Measurements from ENCODE around the gene MAML1.

Gene MAML1

GRCh38 chr5:179793468-179794139 lies 61.0 kb downstream of the MAML1 start, which contains the start of gene LTC4S:
TSS of gene LTC4S (plus strand) at chr5:179793986. CDS start at chr5:179794081, 95 bp downstream.
- DNase-seq (ENCODE audit: low read depth, low spot score): no peak

DNA sequence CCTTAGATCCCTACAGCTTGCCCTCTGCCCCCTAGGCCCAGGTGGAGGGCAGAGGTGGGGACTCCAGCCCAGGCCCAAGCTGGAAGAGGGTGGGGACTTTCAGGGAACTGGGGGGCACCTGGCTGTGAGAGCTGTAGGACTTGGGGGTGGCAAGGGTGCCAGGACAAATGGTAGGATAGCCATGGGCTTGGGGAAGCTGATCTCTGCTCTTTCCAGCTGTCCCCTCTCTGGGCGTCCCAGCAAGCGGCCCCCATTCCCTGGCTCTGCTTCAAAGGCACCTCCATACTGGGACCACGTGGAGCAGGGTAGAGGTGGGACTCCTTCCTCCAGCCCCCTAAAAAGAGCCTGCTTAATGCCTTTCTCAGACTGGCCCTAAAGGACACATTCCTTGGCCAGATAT lies 61.5 kb downstream of the MAML1 start:
- no peak for DNase-seq (ENCODE audit: low read depth, low spot score)

GRCh38 chr5:179794575-179794974 lies 62.0 kb downstream of the MAML1 start:
- no peak for DNase-seq (ENCODE audit: low read depth, low spot score)

- DNase-seq (ENCODE audit: low read depth, low spot score): no peak
These were observed 62.6 kb downstream of the MAML1 start for GRCh38 chr5:179795049-179795862.

DNA sequence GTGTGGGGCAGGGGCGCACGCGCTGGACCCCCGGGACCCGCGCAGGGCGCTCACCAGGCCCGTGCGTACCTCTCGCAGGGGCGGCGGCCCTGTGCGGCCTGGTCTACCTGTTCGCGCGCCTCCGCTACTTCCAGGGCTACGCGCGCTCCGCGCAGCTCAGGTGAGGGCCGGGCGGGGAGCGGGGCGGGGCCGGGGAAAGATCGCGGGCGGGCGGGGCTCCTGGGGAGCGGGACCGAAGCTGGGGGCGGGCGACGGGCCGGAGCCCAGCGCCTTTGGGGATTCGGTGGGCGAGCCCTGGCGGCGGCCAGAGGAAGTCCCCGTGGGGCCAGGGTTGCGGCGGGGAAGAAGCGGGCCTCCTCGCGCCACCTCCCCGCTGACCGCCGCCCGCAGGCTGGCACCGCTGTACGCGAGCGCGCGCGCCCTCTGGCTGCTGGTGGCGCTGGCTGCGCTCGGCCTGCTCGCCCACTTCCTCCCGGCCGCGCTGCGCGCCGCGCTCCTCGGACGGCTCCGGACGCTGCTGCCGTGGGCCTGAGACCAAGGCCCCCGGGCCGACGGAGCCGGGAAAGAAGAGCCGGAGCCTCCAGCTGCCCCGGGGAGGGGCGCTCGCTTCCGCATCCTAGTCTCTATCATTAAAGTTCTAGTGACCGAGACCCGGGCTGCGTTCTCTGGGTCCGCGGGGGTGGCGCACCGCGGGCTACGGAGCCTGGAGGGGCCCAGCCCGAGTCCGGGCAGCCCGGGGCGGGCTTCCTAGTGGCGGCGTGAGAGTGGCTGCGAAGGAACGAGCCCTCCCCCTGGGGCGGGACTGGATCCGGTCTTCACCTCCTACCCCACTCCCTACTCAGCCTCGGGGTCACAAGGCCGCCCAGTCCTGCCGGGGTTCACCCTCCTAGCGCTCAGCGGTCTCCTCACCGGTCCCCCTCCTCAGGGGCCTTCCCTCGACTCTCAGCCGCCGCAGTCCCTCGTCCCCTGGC lies 63.5 kb downstream of the MAML1 start:
- no peak for DNase-seq (ENCODE audit: low read depth, low spot score)

- no peak for DNase-seq (ENCODE audit: low read depth, low spot score)
These were observed 64.4 kb downstream of the MAML1 start for GRCh38 chr5:179796877-179797608.

DNA sequence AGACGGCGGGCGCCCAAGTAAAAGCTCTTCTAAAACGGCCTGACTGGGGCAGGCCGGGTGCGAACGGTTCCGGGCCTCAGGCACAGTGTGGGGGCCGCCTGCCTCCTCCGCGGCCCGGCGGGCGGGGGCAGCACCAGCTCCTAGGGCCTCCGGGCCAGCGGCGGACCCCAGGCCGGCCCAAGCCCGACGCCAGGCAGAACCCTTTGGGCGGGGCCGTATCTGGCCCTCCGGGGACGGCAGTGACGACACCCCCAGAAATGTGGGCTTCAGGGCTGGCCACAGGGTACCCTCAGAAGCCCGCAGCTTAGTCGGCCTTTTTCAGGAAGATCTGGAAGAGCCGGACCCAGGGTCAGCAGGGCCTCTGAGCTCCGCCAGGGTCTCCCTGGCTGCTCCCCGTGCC lies 65.1 kb downstream of the MAML1 start:
- no peak for DNase-seq (ENCODE audit: low read depth, low spot score)

GRCh38 chr5:179798144-179798770 lies 65.6 kb downstream of the MAML1 start:
- DNase-seq (ENCODE audit: low read depth, low spot score): no peak

DNA sequence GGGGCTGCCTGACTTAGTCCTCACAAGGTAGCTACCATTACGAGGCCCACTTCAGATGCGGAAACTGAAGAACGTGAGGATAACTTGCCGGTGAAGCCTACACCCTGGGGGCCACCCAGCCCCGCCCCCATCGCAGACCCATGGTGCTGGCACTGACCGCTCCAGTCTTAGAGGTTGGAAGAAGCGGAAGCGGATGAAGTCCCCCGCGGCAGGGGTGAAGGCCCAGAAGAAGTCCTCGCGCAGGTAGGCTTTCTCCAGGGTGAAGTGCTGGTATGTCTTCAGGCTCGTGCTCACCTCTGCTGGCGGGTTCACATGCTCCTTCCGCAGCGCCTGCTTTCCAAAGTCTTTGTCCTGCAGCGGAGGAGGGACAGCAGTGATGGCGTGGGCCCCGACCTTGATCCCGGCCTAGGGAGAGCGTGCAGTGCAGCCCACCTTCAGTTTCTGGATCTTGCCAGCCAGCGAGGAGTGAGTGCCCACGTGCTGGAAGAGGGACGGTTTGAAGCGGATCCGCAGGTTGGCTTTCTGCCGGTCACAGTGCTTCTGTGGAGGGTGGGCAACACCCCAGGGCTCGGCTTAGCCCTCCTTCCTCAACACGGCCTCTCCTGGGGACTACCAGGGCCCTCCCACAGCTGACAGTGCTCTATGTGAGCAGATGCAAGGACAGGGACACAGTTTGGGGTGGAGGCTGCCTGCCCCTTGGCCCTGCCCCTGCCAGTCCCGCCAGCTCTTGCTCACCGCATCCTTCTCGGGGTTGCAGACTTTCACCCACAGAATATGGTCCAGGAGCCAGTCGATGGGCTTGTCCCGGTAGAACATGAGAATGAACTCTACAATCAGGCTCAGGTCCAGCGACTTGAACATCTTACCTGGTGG lies 66.4 kb downstream of the MAML1 start:
- no peak for DNase-seq (ENCODE audit: low read depth, low spot score)

DNA sequence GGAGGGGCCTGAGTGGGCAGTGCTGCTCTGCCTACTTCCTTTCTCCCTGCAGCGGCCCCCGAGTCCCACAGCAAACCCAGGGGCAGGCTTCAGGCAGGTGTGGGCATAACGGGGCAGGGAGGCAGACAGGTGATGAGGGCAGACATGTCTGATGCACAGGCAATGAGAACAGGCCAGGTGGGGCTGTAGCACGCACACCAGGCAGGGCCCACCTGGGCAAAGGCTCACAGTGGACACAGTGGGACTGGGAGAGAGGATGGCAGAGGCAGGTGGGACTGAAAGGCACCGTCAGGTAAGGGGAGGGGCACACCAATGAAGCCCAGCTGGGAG lies 67.0 kb downstream of the MAML1 start:
- no peak for DNase-seq (ENCODE audit: low read depth, low spot score)

DNA sequence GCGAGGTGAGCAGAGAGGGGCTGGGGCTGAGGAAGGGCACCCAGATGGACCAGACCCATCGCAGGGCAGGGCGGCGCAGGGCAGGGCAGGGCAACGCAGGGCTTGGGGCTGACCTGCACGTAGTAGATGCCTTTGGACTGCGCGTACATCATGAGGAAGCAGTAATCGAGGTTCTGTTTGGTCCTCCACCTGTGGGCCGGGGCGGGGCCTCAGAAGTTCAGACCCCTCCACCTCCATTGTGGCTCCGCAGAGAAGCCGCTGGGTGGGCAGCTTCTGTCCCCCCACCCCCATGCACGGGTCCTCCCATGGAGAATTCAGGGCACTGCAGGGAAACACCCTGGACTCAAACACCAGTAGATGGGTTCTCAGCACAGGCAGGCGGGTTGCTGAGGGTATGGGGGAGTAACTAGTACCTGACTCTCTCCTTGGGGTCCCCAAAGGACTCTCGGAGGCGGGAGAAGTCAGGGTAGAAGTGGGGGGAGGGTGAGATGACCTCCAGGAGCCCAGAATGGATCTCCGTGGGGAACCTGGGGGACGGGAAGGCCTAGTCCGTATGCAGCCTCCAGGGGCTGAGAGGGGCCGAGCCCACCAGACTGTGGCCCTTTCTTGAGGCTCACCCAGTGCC lies 67.6 kb downstream of the MAML1 start:
- no peak for DNase-seq (ENCODE audit: low read depth, low spot score)

- DNase-seq (ENCODE audit: low read depth, low spot score): no peak
These were observed 68.1 kb downstream of the MAML1 start for GRCh38 chr5:179800696-179801201.

DNA sequence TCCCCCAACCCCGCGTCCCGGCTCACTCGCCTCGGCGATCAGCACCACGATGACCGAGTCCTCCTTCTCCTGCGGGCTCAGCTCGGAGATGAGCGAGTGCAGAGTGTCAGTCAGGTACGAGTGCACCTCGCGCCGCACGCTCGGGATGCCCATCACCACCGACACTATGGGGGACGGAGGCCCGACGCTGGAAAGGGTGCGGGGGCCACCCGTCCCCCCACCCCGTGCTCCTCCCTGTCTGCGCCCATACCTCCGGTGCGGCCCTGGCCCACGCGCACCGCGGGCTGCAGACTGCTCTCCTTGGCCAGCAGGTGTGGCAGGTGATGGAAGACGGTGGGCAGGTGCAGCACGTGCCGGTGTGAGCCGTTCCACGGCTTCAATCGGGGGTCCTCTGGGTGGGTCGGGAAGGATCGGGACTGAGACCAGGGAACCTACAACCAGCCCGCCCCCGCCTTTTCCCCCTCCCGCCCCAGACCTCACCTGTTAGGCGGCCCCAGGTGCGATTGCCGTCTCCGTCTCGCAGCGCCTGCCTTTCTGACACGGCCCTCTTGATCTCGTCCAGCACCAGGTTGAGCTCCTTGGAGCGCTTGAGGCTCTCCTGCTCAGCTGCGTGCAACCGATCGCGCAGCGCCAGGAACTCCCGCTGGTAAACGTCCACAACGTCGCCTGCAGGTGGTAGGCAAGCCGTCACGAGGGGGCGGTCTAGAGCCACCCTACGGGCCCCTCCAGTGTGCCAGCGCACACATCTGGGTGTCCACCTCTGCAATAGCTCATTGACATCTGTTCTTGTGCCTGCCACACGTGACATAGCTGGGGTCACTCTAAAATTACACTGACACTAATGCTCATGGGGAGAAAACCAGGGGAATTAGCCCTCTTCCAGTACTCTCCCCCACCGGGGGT lies 68.9 kb downstream of the MAML1 start:
- no peak for DNase-seq (ENCODE audit: low read depth, low spot score)

- DNase-seq (ENCODE audit: low read depth, low spot score): no peak
These were observed 69.7 kb downstream of the MAML1 start for GRCh38 chr5:179802207-179802883.

DNA sequence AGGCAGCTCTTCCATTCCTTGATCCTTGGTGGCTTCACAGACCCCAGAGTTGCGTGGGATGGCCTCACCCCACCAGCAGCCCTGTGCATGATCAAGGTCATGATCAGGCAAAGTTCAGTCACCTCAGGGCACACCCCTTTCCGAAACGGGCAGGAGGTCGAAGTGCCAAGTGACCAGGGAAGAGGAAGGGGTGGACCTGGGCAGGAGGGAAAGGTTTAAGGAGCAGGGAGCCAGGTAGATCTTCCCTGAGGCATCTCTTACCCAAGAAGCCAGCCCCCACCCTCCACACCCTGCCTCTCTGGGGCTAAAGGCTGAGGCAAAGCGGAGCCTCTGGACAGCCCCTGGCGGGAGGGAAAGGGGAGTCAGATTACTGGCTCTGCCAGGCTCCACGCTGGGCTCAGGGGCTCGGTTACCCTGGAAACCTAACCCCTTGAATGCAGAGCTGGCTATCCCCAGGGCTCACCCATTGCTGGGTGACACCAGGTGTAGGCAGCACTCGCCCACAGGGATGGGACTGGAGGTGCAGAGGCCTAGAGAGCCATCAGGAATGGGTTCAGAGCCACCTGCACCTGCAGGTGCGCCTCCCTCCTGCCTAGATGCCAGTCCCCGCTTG lies 70.4 kb downstream of the MAML1 start:
- no peak for DNase-seq (ENCODE audit: low read depth, low spot score)

DNA sequence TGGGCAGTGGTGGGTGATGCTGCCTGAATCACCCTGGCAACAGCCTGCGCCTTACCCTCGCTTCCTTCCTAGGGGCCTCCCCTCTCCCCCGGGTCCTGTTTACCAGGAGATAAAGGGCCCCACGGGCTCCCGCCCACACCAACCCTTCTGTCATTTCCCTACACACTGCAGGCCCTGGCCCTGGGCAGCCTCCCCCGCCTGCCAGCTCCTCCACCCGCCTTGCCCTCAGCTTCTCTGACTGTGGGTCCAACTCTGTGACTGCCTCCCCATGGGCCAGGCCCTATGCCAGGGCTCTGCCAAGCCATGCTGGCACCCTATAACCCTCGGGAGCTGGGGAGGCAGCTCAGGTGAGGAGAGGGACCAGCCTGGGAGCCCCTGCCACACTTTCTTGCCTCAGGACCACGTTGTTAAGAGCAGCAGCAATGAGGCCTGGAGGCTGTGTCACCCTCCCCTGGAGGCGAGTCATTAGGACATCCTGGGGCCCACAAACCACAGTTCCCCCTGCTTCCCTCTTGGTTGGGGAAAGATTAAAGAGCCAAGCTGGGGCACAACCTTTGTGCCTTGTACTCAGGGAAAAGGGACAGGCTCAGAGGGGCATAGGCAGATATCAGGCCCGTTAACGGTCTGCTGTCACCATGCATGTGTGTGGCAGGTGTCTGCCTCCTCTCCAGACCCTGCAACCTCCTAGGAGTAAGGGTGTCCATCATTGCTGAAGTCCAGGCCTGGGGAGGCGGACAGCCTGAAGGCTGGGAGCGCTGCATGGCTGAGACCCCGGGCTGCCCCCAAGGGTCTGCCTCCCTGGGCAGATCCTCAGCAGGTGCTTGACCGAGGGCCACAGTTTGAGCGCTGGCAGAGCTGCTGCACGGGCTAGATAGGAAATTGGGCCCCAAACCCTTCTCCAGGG lies 71.3 kb downstream of the MAML1 start:
- DNase-seq (ENCODE audit: low read depth, low spot score): no peak
